Inflammatory macrophage treated with lipopolysaccharide for 1 hour (primary cell): ENCODE results near the gene MVK.

ENCODE experiments used
- DNase-seq, 2 donors: peaks; one replicate each; pipeline ENCODE4 v3.0.0-alpha.2; 2020 to 2022

MVK gene

GRCh38 chr12:109547286-109547685 lies 26.3 kb upstream of the MVK start:
- no peak for DNase-seq

- no peak for DNase-seq
Measured at GRCh38 chr12:109548258-109548657, 25.3 kb upstream of the MVK start.

- DNase-seq = no peak
Measured at GRCh38 chr12:109549613-109550270, 23.9 kb upstream of the MVK start.

GRCh38 chr12:109550281-109550680 lies 23.3 kb upstream of the MVK start:
- no peak for DNase-seq

GRCh38 chr12:109551108-109551507 lies 22.5 kb upstream of the MVK start:
- no peak for DNase-seq

- DNase-seq = no peak
Measured at GRCh38 chr12:109552971-109553370, 20.6 kb upstream of the MVK start.

GRCh38 chr12:109553483-109553882 lies 20.1 kb upstream of the MVK start:
- DNase-seq = no peak

GRCh38 chr12:109553906-109554500 lies 19.6 kb upstream of the MVK start:
- no peak for DNase-seq

- DNase-seq = no peak
Measured at GRCh38 chr12:109554761-109555160, 18.8 kb upstream of the MVK start.

- no peak for DNase-seq
Measured at GRCh38 chr12:109555431-109556315, 17.9 kb upstream of the MVK start.

GRCh38 chr12:109557200-109557599 lies 16.4 kb upstream of the MVK start:
- DNase-seq = no peak

- no peak for DNase-seq
Measured at GRCh38 chr12:109557805-109558204, 15.8 kb upstream of the MVK start.

- no peak for DNase-seq
Measured at GRCh38 chr12:109558374-109559199, 15.0 kb upstream of the MVK start.

- no peak for DNase-seq
Measured at GRCh38 chr12:109559200-109559505, 14.4 kb upstream of the MVK start.

- DNase-seq = no peak
Measured at GRCh38 chr12:109559601-109560000, 14.0 kb upstream of the MVK start.

GRCh38 chr12:109560867-109561710 lies 12.5 kb upstream of the MVK start:
- no peak for DNase-seq

GRCh38 chr12:109561711-109562030 lies 11.9 kb upstream of the MVK start:
- no peak for DNase-seq

GRCh38 chr12:109562871-109563270 lies 10.7 kb upstream of the MVK start:
- no peak for DNase-seq

GRCh38 chr12:109563291-109564284 lies 10.0 kb upstream of the MVK start:
- DNase-seq = no peak

GRCh38 chr12:109566424-109566823 lies 7.2 kb upstream of the MVK start:
- no peak for DNase-seq

GRCh38 chr12:109567296-109567695 lies 6.3 kb upstream of the MVK start:
- DNase-seq = no peak
